ENCODE data around the gene DPP4.
"Not testable (repeated sequence)": the region's sequence is repeated elsewhere in the genome, so short reads cannot be mapped to it uniquely, and the experiment has no call there.

Gene DPP4

GRCh38 chr2:161983331-161983651 is 90.7 kb downstream of the DPP4 start:
- no peak for DNase-seq

GRCh38 chr2:161982548-161983330 is 91.3 kb downstream of the DPP4 start:
- DNase-seq = no peak

DNA sequence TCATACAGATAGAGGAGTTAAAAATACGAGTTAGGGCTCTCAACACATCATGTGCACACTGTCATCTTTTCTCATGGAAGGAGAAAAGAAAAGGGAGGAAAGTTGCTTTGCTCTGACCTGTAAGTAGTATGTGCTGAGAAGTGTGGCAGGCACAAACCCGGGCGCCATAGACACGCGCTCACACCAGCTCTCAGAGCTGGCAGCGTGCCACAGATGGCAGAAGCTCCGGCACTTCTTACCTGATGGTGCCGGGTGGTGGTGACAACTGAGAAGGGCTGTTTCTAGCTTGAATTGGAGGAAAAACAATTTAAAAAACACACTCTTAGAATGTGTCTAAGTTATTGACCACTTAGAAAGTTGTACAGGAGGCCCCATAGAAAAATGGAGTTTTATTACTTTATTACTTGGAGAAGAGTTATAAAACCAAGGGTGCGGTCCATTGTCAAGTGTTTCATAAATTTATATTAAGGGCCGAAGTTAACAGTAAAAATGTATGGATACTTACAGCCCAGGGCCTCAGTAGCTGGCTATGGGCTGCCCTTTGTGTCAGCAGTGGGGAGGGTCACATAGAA is 92.2 kb downstream of the DPP4 start:
- DNase-seq = no peak

DNA sequence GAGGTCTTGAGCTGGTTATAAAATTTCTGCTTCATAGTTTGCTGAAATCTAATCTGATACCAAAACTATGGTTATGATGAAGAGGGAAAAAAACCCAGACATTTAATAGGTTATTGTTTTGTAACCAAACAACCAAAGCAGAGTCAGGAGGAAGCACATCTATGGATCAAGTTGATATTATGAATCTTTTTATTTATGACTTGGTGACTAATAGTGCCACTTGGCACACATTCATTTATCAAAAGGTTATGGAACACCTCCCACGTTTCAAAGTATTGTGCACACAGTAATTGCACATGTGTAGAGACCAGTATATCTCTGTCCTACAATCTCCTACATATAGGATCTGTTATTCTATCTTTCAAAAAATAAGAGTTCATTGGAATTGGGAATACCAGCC is 93.0 kb downstream of the DPP4 start:
- DNase-seq = no peak

GRCh38 chr2:161979490-161979889 is 94.5 kb downstream of the DPP4 start:
- DNase-seq = no peak

GRCh38 chr2:161977926-161978325 is 96.1 kb downstream of the DPP4 start:
- not testable (repeated sequence) for DNase-seq

DNA sequence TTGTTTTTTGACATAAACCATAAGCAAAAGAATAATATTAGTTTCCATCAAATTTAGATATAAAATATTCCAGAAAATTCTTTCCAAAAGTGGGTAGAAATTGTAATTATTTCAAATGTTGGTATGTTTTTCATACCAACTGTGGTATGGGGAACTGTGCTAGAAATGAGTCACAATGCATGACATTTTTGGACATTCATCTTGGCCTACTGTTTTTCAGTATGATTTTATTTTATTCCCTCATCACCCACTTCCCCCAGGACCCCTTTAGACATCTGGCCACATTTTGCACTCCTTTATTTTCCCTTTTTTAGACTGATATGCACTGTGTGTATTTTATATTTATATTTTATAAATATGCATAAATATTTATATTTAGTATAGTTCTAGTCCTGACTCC is 97.1 kb downstream of the DPP4 start:
- no peak for DNase-seq

DNA sequence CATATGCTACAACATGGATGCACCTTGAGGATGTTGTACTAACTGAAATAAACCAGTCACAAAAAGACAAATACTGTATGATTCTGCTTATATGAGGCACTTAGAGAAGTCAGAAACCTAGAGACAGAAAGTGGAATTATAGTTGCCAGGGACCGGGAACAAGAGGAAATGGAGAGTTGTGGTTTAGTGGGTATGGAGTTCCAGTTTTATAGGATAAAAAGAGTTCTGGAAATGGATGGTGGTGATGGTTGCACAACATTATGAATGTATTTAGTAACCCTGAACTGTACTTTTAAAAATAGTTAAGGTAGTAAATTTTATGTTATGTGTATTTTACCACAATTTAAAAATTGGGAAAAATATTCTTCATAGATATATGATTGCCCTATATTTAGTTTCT is 97.7 kb downstream of the DPP4 start:
- no peak for DNase-seq

DNA sequence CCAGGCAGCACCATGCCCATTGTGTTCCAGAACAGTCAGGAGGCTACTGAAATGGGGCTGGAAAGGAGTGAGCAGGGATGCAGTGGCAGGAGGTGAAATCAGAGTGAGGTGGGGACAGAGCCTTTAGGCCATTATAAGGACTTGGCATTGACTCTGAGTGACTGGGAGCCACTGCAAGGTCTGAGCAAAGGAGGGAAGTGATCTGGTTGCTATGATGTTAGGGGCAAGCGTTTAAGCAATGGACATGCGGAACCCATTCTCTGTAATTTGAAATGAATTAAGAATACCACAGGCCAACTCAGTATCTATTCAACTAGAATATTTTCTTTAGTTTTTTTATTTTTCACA is 98.2 kb downstream of the DPP4 start:
- no peak for DNase-seq

GRCh38 chr2:161975062-161975812 is 98.8 kb downstream of the DPP4 start:
- no peak for DNase-seq

- DNase-seq = no peak
Measured at GRCh38 chr2:161974461-161974860, 99.6 kb downstream of the DPP4 start.

DNA sequence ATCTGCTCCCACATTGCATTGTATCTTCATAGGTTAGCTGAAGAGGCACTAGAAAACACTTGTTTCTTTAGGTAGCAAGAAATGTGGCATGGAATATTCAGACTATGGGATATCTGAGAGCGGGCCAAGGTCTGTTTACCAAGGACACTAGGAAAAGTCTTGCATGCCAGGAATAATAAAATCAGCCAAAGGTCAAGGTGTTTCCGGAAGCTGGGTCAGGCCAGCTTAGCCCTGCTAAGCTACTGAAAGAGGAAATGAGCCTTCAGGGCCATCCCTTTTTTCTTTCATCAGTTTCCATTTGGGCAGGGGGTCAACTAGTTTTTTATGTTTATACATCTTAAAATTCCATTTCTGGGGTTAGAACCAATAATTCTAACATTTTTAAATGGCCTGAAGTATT is 101.1 kb downstream of the DPP4 start:
- no peak for DNase-seq

DNA sequence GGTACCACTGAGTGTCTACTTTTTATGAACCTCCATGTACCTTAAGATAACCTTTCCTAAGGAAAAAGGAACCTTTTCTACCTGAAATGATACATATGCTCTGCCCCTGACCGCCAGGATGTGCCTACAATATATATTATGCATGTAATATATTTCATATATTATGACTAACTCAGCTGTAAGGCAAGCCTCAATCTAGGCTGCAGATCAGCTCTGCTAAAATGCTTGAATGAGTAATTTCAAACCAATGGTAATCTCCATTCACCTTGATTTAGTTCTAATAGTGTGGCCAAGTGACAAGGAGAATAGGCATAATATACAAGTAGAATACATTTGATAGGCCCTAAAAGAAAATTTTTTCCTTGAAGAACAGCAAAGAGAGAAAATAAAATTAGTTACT is 101.8 kb downstream of the DPP4 start:
- no peak for DNase-seq

DNA sequence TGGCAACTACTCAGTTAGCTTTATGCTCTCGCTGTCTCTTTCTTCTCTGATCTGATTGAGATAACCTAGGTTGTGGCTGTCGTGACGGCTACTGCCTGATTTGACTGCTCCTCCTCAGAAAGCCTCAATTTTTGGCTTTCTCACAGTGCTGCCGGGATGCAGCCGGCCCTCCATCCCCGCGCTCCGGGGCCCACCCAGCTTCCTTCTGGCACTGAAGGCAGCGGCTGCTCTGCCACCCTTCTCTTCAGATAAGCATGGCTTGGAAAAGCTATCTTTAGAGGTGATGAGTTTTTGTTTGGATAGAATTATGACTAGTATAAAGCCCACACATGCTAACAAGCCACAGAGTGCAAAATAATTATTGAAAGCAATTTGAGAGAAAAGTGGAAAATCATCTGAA is 102.5 kb downstream of the DPP4 start:
- DNase-seq = no peak

DNA sequence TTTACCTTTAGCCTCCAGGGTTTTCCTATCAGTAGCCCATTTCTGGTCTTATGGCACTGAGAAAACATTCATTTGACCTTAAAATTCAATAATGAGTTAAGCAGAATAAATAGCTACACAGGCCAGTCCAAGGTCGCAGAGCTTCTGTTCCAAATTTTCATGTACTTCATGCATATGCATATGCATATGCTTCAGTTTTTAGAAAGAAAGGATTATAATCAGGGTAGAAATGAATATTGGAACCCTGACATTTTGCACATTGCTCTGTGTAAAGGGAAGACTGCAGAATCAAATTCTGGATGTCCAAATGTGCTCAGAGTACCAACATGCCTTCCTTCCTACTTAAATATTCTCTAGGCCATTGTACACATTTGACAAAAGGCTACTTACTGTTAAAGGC is 104.9 kb downstream of the DPP4 start:
- no peak for DNase-seq

- DNase-seq = no peak
Measured at GRCh38 chr2:161965994-161966393, 108.0 kb downstream of the DPP4 start.

- no peak for DNase-seq
Measured at GRCh38 chr2:161964160-161964559, 109.9 kb downstream of the DPP4 start.

GRCh38 chr2:161962160-161962559 is 111.9 kb downstream of the DPP4 start:
- DNase-seq = no peak

DNA sequence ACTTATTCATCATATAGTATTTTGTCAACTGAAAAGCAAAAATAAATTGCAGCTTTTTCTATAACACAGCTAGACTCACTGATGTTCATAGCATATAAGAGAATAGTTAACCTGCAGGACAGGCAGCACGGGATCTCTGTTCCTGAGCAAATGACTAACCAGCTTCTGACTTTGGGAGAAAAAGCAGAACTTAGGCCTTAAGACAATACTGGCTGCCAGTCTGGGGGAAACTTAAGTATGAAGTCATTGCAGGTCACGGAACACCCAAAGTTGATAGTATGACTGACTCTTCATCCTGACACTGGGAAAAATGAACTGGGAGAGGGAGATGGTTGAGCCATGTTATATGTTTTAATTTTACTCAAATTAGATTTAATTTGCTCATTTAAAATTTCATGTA is 113.0 kb downstream of the DPP4 start:
- DNase-seq = no peak

DNA sequence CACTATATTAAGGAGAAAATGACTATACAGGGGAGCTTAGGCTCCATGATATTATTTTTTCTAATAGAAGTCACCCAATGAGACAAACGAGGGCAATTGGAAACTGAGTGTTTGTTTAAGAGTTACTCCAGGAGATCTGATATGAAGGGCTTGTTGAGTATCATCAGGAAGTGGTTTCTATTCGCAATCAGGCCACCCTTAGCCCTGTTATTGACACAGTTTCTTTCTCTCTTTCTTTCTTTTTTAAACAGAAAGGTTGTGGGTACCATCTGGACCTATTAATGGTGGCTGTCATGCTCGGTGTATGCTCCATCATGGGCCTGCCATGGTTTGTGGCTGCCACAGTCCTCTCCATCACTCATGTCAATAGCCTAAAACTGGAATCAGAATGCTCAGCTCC is 117.3 kb downstream of the DPP4 start:
- no peak for DNase-seq

DNA sequence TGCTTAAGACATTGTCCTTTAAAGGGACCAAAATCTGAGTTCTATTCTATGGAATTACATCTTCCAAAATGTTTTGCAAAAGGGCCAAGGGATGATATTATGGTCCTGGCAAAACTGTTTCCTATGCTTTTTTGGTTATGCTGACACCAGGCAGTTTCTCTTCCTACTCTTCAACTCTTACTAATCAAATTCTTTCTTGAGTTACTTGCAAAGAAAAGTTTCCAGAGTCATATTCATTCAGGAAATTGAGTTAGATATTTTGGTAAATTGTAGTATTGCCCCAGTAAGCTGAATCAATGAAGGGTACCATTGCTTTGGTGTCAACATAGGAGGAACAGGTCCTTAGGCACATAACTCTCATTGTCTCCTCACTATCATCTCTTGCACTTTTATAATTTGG is 118.8 kb downstream of the DPP4 start:
- DNase-seq = no peak

DNA sequence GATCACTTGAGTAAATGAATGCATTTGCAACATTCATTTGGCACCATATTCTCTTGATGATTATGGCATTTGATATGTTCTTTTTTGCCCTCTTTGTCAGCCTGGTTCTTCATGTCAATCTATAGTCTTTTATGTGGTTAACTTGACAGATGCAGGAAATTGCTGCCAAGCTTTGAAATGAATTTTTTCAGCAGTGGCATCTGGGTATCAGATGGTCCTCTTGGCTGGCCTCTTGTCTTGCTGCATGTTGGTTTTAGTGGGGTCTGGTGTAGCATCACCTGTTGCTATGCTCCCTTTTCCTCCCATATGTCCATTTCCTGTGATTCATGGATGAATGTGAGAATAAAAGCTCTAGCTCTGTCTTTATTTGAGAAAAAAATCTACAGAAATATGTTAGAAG is 119.9 kb downstream of the DPP4 start:
- DNase-seq = no peak

GRCh38 chr2:161953367-161953766 is 120.6 kb downstream of the DPP4 start:
- DNase-seq = not testable (repeated sequence)

GRCh38 chr2:161952783-161953191 is 121.2 kb downstream of the DPP4 start:
- no peak for DNase-seq

- DNase-seq = no peak
Measured at GRCh38 chr2:161947836-161948235, 126.2 kb downstream of the DPP4 start.

Measured in SHP77 treated with DMSO at 0.1 percent for 48 hours (cell line).